Fibroblast of villous mesenchyme (primary cell): ENCODE data around the gene HS3ST5. TPM values are rescaled to one million over a fixed set of nuclear protein-coding genes. Genes with fewer than 3 reads are reported as not detected.

ENCODE experiments used
- DNase-seq: peaks from one replicate; pipeline ENCODE4 v3.0.0-alpha.2; 2010; ENCODE audit warnings: low read depth
- H3K4me3 ChIP-seq: 2 replicates; pipeline ENCODE4 v1.5.1; 2011; ENCODE audit warnings: low read depth, mild to moderate bottlenecking, low read length
- total RNA-seq: library from RNA; depleted of rRNA; stranded (reverse); fragments of >200 nt; gene quantifications from 2 replicates; pipeline ENCODE4 v1.2.3, GENCODE V29; 2012
- TF ChIP-seq, protein P1 (sequence below): IDR thresholded peaks from 2 replicates; pipeline ENCODE4 v1.5.1; 2012; ENCODE audit warnings: low read depth, mild to moderate bottlenecking, low read length; ENCODE audit not compliant: insufficient read depth

The HS3ST5 gene
- total RNA-seq, 1 donor: under 0.01 TPM

- TF ChIP-seq, protein P1, sequence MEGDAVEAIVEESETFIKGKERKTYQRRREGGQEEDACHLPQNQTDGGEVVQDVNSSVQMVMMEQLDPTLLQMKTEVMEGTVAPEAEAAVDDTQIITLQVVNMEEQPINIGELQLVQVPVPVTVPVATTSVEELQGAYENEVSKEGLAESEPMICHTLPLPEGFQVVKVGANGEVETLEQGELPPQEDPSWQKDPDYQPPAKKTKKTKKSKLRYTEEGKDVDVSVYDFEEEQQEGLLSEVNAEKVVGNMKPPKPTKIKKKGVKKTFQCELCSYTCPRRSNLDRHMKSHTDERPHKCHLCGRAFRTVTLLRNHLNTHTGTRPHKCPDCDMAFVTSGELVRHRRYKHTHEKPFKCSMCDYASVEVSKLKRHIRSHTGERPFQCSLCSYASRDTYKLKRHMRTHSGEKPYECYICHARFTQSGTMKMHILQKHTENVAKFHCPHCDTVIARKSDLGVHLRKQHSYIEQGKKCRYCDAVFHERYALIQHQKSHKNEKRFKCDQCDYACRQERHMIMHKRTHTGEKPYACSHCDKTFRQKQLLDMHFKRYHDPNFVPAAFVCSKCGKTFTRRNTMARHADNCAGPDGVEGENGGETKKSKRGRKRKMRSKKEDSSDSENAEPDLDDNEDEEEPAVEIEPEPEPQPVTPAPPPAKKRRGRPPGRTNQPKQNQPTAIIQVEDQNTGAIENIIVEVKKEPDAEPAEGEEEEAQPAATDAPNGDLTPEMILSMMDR: no peak
- H3K4me3 ChIP-seq: no peak overlapping the region
- DNase-seq: no peak
Measured at GRCh38 chr6:114170958-114171387, 171.8 kb downstream of the HS3ST5 start.

DNA sequence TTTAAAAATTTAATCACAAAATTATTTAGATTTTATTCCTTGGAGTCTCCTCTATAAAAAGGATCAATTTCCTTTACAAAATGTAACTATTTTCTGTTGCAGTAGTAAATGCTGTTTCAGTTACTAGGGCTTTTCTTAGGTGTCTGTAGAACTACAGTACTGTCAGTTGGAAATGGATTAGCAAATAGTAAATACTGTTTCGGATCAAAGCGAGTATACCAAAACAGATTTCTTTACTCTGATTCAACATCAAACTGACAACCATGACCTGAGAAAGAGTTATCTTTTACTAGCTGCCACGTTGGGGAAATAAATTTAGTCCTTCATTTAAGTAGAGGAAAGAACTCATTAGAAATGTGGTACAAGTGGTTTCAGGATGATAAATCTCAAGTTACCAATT, 172.5 kb downstream of the HS3ST5 start:
- no peak overlapping the region for H3K4me3 ChIP-seq
- no peak for DNase-seq
- TF ChIP-seq, protein P1: no peak

DNA sequence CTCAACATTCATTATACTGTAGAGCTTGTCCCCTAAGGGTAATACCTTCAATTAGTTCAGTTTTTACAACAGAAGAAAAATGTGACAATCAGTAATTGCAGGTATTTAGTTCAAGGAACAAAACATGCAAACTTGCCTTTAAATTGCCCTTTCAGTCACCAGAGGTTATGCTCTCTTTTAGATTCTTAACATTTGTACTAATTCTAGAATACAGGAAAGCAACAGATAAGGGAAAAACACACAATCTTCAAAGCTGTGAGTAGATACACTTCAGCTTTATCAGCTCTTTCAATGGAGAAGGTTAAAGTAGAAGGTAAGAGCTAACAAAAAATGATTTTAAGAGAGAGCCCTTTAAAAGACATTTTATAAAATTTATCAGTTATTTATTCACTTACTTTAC, 173.1 kb downstream of the HS3ST5 start:
- TF ChIP-seq, protein P1: no peak
- no peak for DNase-seq
- H3K4me3 ChIP-seq: no peak overlapping the region

DNA sequence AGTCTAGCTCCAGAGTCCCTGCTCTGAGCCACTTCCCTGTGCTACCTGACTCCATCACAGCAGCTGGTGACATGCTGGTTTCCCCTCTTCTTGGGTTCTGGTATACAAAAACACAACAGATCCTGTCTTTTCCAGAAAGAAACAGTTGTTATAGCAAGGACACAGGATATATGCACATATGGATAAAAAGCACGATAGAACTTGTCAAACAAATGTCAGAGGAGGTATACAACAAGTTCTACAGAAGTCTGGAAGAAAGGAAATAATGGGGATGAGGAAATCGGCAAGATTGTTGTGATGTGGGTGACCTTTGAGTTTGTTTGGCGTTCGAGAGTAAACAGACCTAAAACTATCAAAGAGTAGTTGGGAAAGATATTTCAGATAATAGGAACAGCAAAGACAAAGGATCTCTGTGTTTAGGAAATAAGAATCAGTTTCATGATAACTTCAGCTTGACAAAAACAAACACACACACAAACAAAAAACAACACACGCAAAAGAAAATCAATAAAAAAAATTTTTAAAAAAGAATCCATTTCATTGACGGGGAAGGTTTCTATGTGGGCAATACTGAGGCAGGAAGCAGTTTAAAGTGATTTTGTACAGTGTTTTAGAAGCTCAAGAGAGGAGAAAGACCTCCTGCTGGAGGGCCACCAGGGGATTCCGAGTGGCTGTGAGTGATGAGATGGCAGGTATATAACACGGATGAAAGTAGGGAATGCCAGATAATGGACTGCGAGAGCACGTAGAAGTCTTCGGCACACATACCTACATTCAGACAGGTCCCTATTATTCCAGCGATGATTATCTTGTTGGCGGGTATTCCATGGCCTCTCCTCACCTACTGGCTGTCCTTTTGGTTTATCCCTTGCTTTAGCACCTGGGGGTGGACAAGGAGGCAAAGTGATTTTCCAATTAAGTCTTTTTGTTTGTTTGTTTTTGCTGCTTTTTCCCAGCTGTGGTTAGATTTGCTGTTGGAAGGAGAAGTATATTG, 174.9 kb downstream of the HS3ST5 start:
- TF ChIP-seq, protein P1: no peak
- no peak for DNase-seq
- H3K4me3 ChIP-seq: no peak overlapping the region

DNA sequence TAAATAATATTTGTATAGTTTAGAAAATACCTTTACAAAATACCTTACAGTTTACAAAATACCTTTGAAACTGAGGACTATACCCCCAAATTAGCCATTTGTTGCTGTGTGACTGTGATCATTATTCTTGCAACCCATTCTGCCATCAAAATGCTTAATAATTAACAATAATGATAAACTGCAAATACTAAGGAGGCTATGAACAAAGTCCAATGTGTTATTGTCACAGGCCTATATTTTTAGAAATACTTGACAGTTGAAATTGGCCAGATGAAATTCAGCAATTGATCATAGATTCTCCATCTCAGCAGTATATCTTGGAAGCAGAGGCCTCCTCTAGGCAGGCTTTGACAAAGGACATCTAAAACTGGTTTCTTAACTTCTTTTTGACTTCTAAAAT, 178.6 kb downstream of the HS3ST5 start:
- TF ChIP-seq, protein P1: no peak
- no peak overlapping the region for H3K4me3 ChIP-seq
- no peak for DNase-seq

DNA sequence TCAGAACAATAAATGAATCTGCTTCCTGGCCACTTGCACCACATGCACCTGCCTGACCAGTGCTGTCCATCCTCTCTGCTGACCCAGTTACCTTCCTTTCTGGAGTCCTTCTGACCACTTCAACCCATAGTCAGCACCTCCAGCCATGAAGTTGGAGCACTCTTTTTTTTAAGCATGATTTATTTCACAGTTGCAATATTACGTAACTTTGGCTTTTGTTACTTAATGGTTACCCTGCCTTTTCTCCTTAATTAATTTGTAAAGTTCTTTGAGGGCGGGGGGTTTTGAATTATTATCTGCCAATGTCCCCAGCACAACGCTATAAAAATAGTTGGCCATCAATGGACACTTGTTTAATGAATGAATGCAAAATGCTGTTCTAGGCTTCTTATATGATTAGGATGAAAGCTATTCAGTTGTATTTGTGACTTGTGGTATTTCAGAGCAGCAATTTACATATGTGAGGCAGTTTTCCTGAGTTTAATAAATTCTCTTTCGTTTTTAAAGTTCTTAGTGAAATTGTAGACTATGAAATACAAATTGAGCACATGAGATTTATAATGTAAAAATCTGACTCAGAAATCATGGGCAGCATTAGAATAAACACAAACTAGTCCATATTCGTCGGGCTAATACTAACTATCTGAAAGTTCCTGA, 180.0 kb downstream of the HS3ST5 start:
- H3K4me3 ChIP-seq: no peak overlapping the region
- no peak for DNase-seq
- TF ChIP-seq, protein P1: no peak
